HL-60/S4 treated with phorbol 12-myristate 13-acetate at 8.2 ng/mL for 4 days and 3 days (cell line): ENCODE measurements around the gene SOX13.

Experiments
- in situ Hi-C: fragments of 300-500 bp; cut with MboI; formaldehyde crosslinking; loops from 2 replicates; pipeline ENCODE4 v1.15.0; 2022; ENCODE audit warnings: low sequenced_read_pairs

SOX13 gene

DNA sequence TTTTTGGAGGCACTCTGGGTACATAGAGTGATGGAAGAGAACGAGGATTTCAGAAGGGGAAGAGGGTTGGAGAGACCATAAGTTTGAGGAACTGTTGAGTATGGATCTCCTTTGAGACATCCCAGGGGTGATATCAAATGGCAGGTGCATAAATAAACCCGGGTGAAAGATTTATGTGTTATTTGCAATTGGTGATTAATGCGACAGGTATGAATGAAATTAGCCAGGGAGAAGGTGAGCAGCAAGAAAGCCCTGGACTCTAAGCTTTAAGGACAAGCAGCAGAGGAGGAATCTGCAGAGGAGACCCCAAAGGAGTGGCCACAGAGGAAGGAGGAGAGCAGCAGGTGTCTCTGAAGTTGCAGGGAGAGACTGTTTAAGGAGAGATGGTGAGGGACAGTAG is 102.0 kb downstream of the SOX13 start:
- in situ Hi-C loops = loop anchor here (25.0 kb wide), 1 partner anchor 187 kb away; the partner anchor contains the start of gene PLEKHA6

- in situ Hi-C loops = no loop called here
Observed at GRCh38 chr1:204176049-204176448, 103.1 kb downstream of the SOX13 start.

GRCh38 chr1:204177133-204177532 is 104.2 kb downstream of the SOX13 start:
- in situ Hi-C loops = no loop called here
